ENCODE data around the gene MMP28. TPM values are rescaled to one million over a fixed set of nuclear protein-coding genes. Genes with fewer than 3 reads are reported as not detected.

The MMP28 gene
- total RNA-seq, 1 experiment from 2014 or later = not detected

DNA sequence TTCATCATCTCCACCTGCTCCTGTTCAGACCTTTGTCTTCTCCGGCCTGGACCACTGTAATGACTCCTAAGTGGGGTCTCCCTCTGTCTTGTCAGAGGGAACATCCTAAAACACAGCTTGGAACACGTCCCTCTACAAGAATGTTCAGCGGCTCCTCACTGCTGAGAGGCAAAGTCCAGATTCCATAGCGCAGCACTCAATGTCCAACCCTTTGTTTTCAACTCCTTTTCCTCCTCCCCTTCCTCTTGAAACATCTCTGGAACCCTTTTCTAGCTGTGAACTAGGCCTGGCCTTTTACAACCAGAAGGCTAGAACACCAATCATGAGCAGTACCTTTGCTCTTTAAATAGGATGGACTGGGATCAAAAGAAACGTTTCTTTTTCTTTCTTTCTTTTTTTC, 33.8 kb downstream of the MMP28 start:
- Histone ChIP-seq H3K23ac (ENCODE audit: insufficient read length, low read depth, low read length) (no peak overlapping the region), H2AFZ (ENCODE audit: low read length) (no peak overlapping the region), H4K91ac (ENCODE audit: insufficient read length, low read depth, low read length) (no peak overlapping the region), H2BK20ac (ENCODE audit: low read depth, low read length, poor library complexity, severe bottlenecking) (no peak overlapping the region), H3K9ac (ENCODE audit: extremely low read depth, insufficient read length, low read length) (no peak overlapping the region), H3K27ac (ENCODE audit: insufficient read length, low read depth, low read length) (no peak overlapping the region), H3K56ac (ENCODE audit: insufficient read length, low read depth, low read length) (no peak overlapping the region), H3K9me3 (ENCODE audit: control insufficient read depth, low read depth, low read length) (no peaks in the 10 kb centered on the region), H3T11ph (ENCODE audit: low read length) (no peak overlapping the region), H3K23me2 (ENCODE audit: insufficient read length, low read depth, low read length, poor library complexity, severe bottlenecking) (peaks cover 5% of the 10 kb centered on the region), H2BK120ac (ENCODE audit: low read depth, low read length, poor library complexity, severe bottlenecking) (no peak overlapping the region), H3K79me1 (ENCODE audit: insufficient read depth, low read depth, low read length, poor library complexity, severe bottlenecking) (no peaks in the 10 kb centered on the region), H3K4ac (ENCODE audit: low read depth, low read length) (no peak overlapping the region), H2BK15ac (ENCODE audit: low read depth, low read length) (no peak overlapping the region), H3K4me2 (ENCODE audit: insufficient read depth, insufficient read length, low read length) (no peak overlapping the region), H4K8ac (replicated peaks; ENCODE audit: insufficient read length, low read depth, low read length) (no peak overlapping the region), H3K4me1 (ENCODE audit: insufficient read depth, low read length) (no peaks in the 10 kb centered on the region; the same call in 1 of the 2 replicates), H4K5ac (ENCODE audit: insufficient read length, low read depth, low read length) (no peak overlapping the region), H3K14ac (ENCODE audit: insufficient read depth, low read length) (no peak overlapping the region), H3K18ac (ENCODE audit: insufficient read length, low read depth, low read length) (no peak overlapping the region), H4K20me1 (ENCODE audit: control insufficient read depth, insufficient read depth, insufficient read length) (no peaks in the 10 kb centered on the region), H3K27me3 (ENCODE audit: insufficient read depth, low read length) (peaks cover 2% of the 10 kb centered on the region; the same call in 1 of the 2 replicates), H2AK5ac (ENCODE audit: insufficient read length, low read length) (no peak overlapping the region), H3K79me2 (ENCODE audit: insufficient read depth, low read length) (no peaks in the 10 kb centered on the region), H2BK5ac (ENCODE audit: insufficient read length, low read length) (no peak overlapping the region), H2BK12ac (ENCODE audit: insufficient read length, low read depth, low read length) (no peak overlapping the region)
- Mint-ChIP-seq H3K27ac (no peak overlapping the region), H3K9me3 (no peaks in the 10 kb centered on the region; a peak in 3 of 5 replicates), H3K4me3 (no peak overlapping the region), H3K36me3 (ENCODE audit: insufficient read depth in 1 of 3, low read depth in 3 of 3) (no peaks in the 10 kb centered on the region; a peak in 2 of 7 replicates), H3K27me3 (ENCODE audit: low read depth) (peaks cover 25% of the 10 kb centered on the region), H3K4me1 (peaks cover 14 to 17% of the 10 kb centered on the region in 2 experiments)
- TF ChIP-seq CTCF (conservative IDR thresholded peaks at IDR 0.05) = no peak
- WGBS (ENCODE audit: extremely low coverage, insufficient read length, low lambda C conversion rate) = no CpG with 5 or more reads among the region's 5 CpGs
- DNase-seq = no peak

Measured in H9 (cell line).